Measurements from ENCODE around the gene NLRP12.
"Not testable (repeated sequence)": the region's sequence is repeated elsewhere in the genome, so short reads cannot be mapped to it uniquely, and the experiment has no call there.

NLRP12 gene

GRCh38 chr19:53768401-53768800 lies 55.7 kb downstream of the NLRP12 start:
- TF ChIP-seq CSRNP3 (CRISPR knock-in tag; IDR thresholded peaks at IDR 0.05) = no peak
- ATAC-seq = no peak

GRCh38 chr19:53758991-53759390 lies 65.1 kb downstream of the NLRP12 start:
- ATAC-seq = not testable (repeated sequence)

All from SK-N-SH treated with all-trans-retinoic acid at 6 μM for 48 hours (cell line).